KOPT-K1 (cell line): ENCODE results near the gene PDK2.

ENCODE experiments used
- H3K27ac ChIP-seq: fragments of 200-600 bp; sonication (generic); 2 replicates; pipeline ENCODE4 v1.5.1; 2016; ENCODE audit warnings: antibody characterized with exemption, mild to moderate bottlenecking, low read depth, low read length; ENCODE audit not compliant: poor library complexity, severe bottlenecking
- H3K36me3 ChIP-seq: fragments of 200-600 bp; sonication (generic); 2 replicates; pipeline ENCODE4 v1.5.1; 2017; ENCODE audit warnings: antibody characterized with exemption, mild to moderate bottlenecking, low read length, moderate library complexity; ENCODE audit not compliant: insufficient read depth
- H3K9me3 ChIP-seq: fragments of 200-600 bp; sonication (generic); 2 replicates; pipeline ENCODE4 v1.5.1; 2017; ENCODE audit warnings: antibody characterized with exemption, low read length, mild to moderate bottlenecking; ENCODE audit not compliant: insufficient read depth, poor library complexity, severe bottlenecking

Gene PDK2

GRCh38 chr17:50065056-50065455 lies 30.1 kb upstream of the PDK2 start:
- H3K36me3 ChIP-seq: no peaks in the 10 kb centered on the region
- no peaks in the 10 kb centered on the region for H3K9me3 ChIP-seq
- no peak overlapping the region for H3K27ac ChIP-seq

DNA sequence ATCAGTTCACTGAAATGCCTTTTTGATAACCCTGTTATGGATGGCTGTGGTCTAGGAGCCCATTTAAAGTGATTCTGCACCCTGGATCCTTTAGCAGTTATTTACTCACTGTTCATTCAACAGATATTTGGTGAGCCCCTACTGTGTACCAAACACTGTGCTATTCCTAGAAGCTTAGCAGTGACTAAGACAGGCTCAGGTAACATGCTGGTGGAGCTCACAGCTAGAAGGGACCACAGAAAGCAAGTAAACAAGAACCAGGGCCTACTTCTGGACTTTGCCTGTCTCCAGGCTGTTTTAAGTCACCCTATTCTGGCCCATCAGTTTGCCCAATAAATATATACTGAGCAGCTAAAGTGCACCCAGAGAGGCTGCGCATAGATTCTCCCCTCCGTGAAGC lies 28.2 kb upstream of the PDK2 start:
- no peaks in the 10 kb centered on the region for H3K36me3 ChIP-seq
- H3K9me3 ChIP-seq: peaks cover 7% of the 10 kb centered on the region
- no peak overlapping the region for H3K27ac ChIP-seq

GRCh38 chr17:50067996-50068395 lies 27.2 kb upstream of the PDK2 start:
- no peak overlapping the region for H3K27ac ChIP-seq

GRCh38 chr17:50070908-50071680 lies 24.1 kb upstream of the PDK2 start:
- Histone ChIP-seq H3K36me3 (no peaks in the 10 kb centered on the region), H3K9me3 (peaks cover 7% of the 10 kb centered on the region), H3K27ac (no peak overlapping the region)

More at GRCh38 chr17:50067996-50068395, 27.2 kb upstream of the PDK2 start:
- Histone ChIP-seq H3K9me3 (peaks cover 7% of the 10 kb centered on the region), H3K36me3 (no peaks in the 10 kb centered on the region)

DNA sequence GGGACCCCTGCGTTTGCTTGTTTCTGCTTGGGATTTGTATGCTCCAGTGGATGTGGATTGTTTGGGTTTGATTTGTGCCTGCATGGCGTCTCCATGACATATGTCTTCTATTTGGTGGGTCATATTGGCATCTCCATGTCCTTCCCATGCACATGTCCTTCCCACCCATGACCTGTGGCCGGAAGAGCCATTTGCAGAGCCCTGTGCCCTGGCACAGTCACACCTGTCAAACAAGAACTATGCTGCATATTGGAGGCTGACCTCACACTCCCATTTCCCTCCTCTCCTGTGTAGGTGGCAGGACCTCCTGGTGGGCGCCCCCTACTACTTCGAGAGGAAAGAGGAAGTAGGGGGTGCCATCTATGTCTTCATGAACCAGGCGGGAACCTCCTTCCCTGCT lies 23.5 kb upstream of the PDK2 start:
- H3K36me3 ChIP-seq: no peaks in the 10 kb centered on the region
- H3K9me3 ChIP-seq: peaks cover 7% of the 10 kb centered on the region
- no peak overlapping the region for H3K27ac ChIP-seq

DNA sequence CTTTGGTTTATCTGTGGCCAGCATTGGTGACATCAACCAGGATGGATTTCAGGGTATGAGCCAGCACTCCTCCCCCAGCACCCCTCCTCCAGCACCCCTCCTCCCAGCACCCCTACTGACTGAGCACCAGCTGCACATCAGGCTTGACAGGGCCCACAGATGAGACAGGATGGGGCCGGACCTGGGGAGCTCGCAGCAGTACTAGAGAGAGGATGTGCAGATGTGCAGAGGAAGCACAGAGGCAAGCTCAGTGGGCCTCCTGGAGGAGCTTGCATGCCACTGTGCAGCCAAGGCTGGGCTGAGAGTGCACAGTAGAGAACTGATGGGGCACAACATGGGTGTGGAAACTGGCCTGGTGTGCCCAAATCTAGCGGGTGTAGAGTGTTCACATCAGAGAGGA lies 23.0 kb upstream of the PDK2 start:
- no peaks in the 10 kb centered on the region for H3K36me3 ChIP-seq
- H3K9me3 ChIP-seq: peaks cover 7% of the 10 kb centered on the region
- no peak overlapping the region for H3K27ac ChIP-seq

DNA sequence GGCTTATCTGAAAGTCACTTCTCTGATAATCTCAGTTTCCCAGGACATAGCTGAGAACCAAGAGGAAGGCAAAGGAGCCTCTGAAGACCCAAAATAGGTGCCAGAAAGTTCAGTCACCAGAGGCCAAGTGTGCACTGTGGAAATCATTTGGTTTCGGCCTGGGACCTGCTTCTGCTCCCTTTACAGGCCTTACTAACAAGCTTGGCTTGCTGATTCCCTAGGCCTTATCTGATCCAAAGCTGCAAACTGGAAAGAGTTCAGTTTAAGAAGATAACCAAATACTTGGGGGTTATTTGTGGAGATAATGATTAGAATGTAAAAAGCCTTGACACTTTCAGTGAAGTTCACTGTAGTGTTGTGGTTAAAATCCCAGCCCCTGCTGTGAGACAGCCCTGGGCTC lies 22.2 kb upstream of the PDK2 start:
- H3K27ac ChIP-seq: no peak overlapping the region

DNA sequence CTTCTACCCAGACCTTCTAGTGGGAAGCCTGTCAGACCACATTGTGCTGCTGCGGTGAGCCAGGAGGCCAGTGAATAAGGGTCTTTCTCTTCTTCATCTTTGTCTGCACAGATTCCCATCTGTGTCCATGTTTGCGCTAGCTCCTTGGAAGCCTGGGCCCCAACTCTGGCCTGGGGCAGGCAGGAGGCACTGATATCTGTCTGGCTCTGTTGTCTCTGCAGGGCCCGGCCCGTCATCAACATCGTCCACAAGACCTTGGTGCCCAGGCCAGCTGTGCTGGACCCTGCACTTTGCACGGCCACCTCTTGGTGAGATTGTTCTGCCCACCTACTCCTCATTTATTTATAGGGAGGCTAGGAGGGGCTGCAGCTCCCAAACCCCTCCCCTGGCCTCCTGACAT lies 20.9 kb upstream of the PDK2 start:
- Histone ChIP-seq H3K36me3 (no peaks in the 10 kb centered on the region), H3K9me3 (peaks cover 7% of the 10 kb centered on the region)

More for the DNA sequence above, 22.2 kb upstream of the PDK2 start:
- Histone ChIP-seq H3K9me3 (peaks cover 7% of the 10 kb centered on the region), H3K36me3 (no peaks in the 10 kb centered on the region)

DNA sequence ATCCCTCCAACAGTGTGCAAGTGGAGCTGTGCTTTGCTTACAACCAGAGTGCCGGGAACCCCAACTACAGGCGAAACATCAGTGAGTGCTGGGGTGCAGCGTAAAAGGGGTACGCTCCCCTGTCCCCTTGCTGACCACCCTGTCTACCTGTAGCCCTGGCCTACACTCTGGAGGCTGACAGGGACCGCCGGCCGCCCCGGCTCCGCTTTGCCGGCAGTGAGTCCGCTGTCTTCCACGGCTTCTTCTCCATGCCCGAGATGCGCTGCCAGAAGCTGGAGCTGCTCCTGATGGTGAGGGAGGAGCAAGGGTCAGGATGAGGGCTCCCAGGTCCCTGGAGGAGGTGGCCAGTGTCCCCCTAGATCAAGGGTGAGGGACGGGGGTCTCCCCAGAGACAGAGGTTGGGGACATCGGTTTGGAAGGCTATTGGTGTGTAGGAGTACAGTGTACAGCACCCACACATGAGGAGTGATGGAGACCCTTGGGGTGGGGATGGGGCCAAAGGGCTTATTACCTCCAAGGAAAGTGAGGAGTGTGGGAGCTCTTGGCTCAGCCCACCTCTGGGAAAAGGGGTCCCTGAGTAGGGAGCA lies 19.6 kb upstream of the PDK2 start:
- H3K27ac ChIP-seq: no peak overlapping the region
- H3K36me3 ChIP-seq: no peaks in the 10 kb centered on the region
- H3K9me3 ChIP-seq: peaks cover 7% of the 10 kb centered on the region

More for the DNA sequence above, 20.9 kb upstream of the PDK2 start:
- H3K27ac ChIP-seq: no peak overlapping the region

GRCh38 chr17:50076221-50076590 lies 18.9 kb upstream of the PDK2 start:
- Histone ChIP-seq H3K9me3 (peaks cover 6% of the 10 kb centered on the region), H3K27ac (no peak overlapping the region), H3K36me3 (no peaks in the 10 kb centered on the region)

GRCh38 chr17:50076591-50077235 lies 18.4 kb upstream of the PDK2 start:
- Histone ChIP-seq H3K36me3 (no peaks in the 10 kb centered on the region), H3K27ac (no peak overlapping the region), H3K9me3 (peaks cover under 1% of the 10 kb centered on the region)

DNA sequence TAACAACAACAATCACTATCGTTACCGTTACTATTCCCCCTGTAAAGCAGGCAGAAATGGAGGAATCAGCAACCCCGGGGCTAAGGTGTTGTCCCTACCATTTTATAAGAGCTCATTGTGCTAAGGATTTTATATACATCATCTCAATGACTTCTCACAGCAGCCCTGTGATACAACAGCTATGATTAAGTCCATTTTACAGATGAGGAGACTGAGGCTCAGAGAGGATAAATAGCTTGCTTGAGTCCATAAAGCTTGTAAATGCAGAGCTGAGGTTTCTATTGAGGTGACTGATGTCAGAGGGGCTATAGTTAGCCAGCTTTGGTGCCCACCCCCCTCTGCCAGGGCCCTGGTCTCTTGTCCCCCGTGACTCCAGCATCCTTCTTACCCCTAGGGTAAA lies 16.7 kb upstream of the PDK2 start:
- Histone ChIP-seq H3K27ac (no peak overlapping the region), H3K9me3 (no peaks in the 10 kb centered on the region), H3K36me3 (no peaks in the 10 kb centered on the region)

- Histone ChIP-seq H3K27ac (no peak overlapping the region), H3K36me3 (no peaks in the 10 kb centered on the region), H3K9me3 (no peaks in the 10 kb centered on the region)
Observed at GRCh38 chr17:50079334-50080095, 15.6 kb upstream of the PDK2 start.

- Histone ChIP-seq H3K9me3 (no peaks in the 10 kb centered on the region), H3K27ac (no peak overlapping the region), H3K36me3 (no peaks in the 10 kb centered on the region)
Observed at GRCh38 chr17:50080096-50080480, 15.1 kb upstream of the PDK2 start.

DNA sequence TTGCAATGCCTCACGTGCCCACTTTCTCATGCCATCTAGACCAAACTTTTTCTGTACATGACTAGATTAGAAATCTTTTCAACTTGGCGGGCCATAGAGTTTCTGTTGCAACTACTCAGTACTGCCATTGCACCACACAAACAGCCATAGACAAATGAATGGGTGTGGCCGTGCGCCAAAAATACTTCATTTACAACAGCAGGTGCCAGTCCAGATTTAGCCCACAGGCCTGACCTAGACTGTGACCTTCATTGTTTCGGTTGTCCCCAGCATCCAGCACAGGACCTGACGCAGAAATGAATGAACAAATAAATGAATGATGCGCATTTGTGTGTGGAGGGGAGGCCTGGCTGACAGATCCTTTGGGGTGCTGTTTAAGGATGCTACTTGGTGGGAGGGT lies 14.3 kb upstream of the PDK2 start:
- Histone ChIP-seq H3K27ac (no peak overlapping the region), H3K36me3 (no peaks in the 10 kb centered on the region), H3K9me3 (no peaks in the 10 kb centered on the region)
